Activated gamma-delta T cell (primary cell): ENCODE results near the gene SYN1.
"Not testable (repeated sequence)": the region's sequence is repeated elsewhere in the genome, so short reads cannot be mapped to it uniquely, and the experiment has no call there.

Source experiments
- DNase-seq: peaks from one replicate; lab custom pipeline; 2025; lab: John Stamatoyannopoulos, UW

Gene SYN1

GRCh38 chrX:47634871-47635575 is 15.4 kb upstream of the SYN1 start:
- DNase-seq, result no peak

GRCh38 chrX:47633689-47634590 is 14.3 kb upstream of the SYN1 start:
- no peak for DNase-seq

- DNase-seq, result no peak
These were observed 13.0 kb upstream of the SYN1 start for GRCh38 chrX:47632666-47633065.

- no peak for DNase-seq
These were observed 12.0 kb upstream of the SYN1 start for GRCh38 chrX:47631676-47632075.

- no peak for DNase-seq
These were observed 10.0 kb upstream of the SYN1 start, which contains the start of gene CFP for GRCh38 chrX:47629419-47630200. CFP (minus strand) TSS chrX:47629930; CDS start chrX:47629844, 86 bp downstream.

- no peak for DNase-seq
These were observed 9.3 kb upstream of the SYN1 start for GRCh38 chrX:47628982-47629381.

GRCh38 chrX:47625365-47625764 is 5.7 kb upstream of the SYN1 start:
- no peak for DNase-seq

- no peak for DNase-seq
These were observed 3.9 kb upstream of the SYN1 start for GRCh38 chrX:47623540-47624027.

- no peak for DNase-seq
These were observed 2.2 kb upstream of the SYN1 start for GRCh38 chrX:47621851-47622250.

GRCh38 chrX:47620303-47620685 is 637 bp upstream of the SYN1 start:
- no peak for DNase-seq

- DNase-seq, result no peak
These were observed 653 bp downstream of the SYN1 start for GRCh38 chrX:47618923-47619485.

- no peak for DNase-seq
These were observed 5.0 kb downstream of the SYN1 start for GRCh38 chrX:47614618-47615017.

- no peak for DNase-seq
These were observed 6.6 kb downstream of the SYN1 start for GRCh38 chrX:47613082-47613481.

GRCh38 chrX:47612418-47612817 is 7.2 kb downstream of the SYN1 start:
- DNase-seq, result no peak

GRCh38 chrX:47611926-47612325 is 7.7 kb downstream of the SYN1 start:
- no peak for DNase-seq

- no peak for DNase-seq
These were observed 8.2 kb downstream of the SYN1 start for GRCh38 chrX:47611489-47611888.

- no peak for DNase-seq
These were observed 9.1 kb downstream of the SYN1 start for GRCh38 chrX:47610511-47610910.

- no peak for DNase-seq
These were observed 11.4 kb downstream of the SYN1 start for GRCh38 chrX:47608130-47608810.

GRCh38 chrX:47607091-47607490 is 12.6 kb downstream of the SYN1 start:
- no peak for DNase-seq

GRCh38 chrX:47605024-47605423 is 14.6 kb downstream of the SYN1 start:
- no peak for DNase-seq

GRCh38 chrX:47603125-47603524 is 16.5 kb downstream of the SYN1 start:
- DNase-seq, result not testable (repeated sequence)
